Coronary artery (tissue), 2 donors: ENCODE data around the gene PSMB7.

Source experiments
- DNase-seq: peaks from one replicate; pipeline ENCODE4 v3.0.0-alpha.2; 2017; ENCODE audit warnings: low spot score
- H3K27ac ChIP-seq, 2 donors: fragments of 200-600 bp; sonication (generic); one replicate each; pipeline ENCODE4 v1.5.1; 2016 to 2019
- H3K4me3 ChIP-seq: fragments of 200-600 bp; sonication (generic); 2 replicates; pipeline ENCODE4 v1.5.1; 2016; ENCODE audit warnings: mild to moderate bottlenecking, moderate library complexity
- CTCF ChIP-seq: fragments of 200-600 bp; sonication (generic); IDR thresholded peaks from one replicate; pipeline ENCODE4 v1.5.1; 2019; ENCODE audit warnings: antibody characterized with exemption

The PSMB7 gene

GRCh38 chr9:124341455-124342170 lies 73.6 kb downstream of the PSMB7 start:
- H3K27ac ChIP-seq = no peak overlapping the region
- no peak overlapping the region for H3K4me3 ChIP-seq
- DNase-seq = no peak

GRCh38 chr9:124340219-124341069 lies 74.8 kb downstream of the PSMB7 start:
- no peak for TF ChIP-seq CTCF

More at GRCh38 chr9:124341455-124342170, 73.6 kb downstream of the PSMB7 start:
- TF ChIP-seq CTCF = no peak

GRCh38 chr9:124339603-124340146 lies 75.6 kb downstream of the PSMB7 start:
- TF ChIP-seq CTCF = no peak
- no peak for DNase-seq
- H3K4me3 ChIP-seq = no peak overlapping the region
- H3K27ac ChIP-seq = no peak overlapping the region

More at GRCh38 chr9:124340219-124341069, 74.8 kb downstream of the PSMB7 start:
- Histone ChIP-seq H3K4me3 (no peak overlapping the region), H3K27ac (no peak overlapping the region)
- DNase-seq = no peak

GRCh38 chr9:124337562-124337961 lies 77.7 kb downstream of the PSMB7 start:
- Histone ChIP-seq H3K4me3 (no peak overlapping the region), H3K27ac (no peak overlapping the region)
- DNase-seq = no peak
- no peak for TF ChIP-seq CTCF

- Histone ChIP-seq H3K27ac (no peak overlapping the region), H3K4me3 (no peak overlapping the region)
- TF ChIP-seq CTCF = no peak
- no peak for DNase-seq
Observed at GRCh38 chr9:124335320-124335707, 79.9 kb downstream of the PSMB7 start.

- no peak for TF ChIP-seq CTCF
- DNase-seq = no peak
- H3K27ac ChIP-seq = no peak overlapping the region
- no peak overlapping the region for H3K4me3 ChIP-seq
Observed at GRCh38 chr9:124334568-124335319, 80.5 kb downstream of the PSMB7 start.
